GM18858 (cell line): Measurements from ENCODE around the gene SP140L.
"Not testable (repeated sequence)": the region's sequence is repeated elsewhere in the genome, so short reads cannot be mapped to it uniquely, and the experiment has no call there.

Experiments used
- ATAC-seq: cut with Tn5 transposase; IDR thresholded peaks from one replicate; pipeline ENCODE4 v1.9.1; 2021; ENCODE audit not compliant: unreplicated experiment

Gene SP140L

DNA sequence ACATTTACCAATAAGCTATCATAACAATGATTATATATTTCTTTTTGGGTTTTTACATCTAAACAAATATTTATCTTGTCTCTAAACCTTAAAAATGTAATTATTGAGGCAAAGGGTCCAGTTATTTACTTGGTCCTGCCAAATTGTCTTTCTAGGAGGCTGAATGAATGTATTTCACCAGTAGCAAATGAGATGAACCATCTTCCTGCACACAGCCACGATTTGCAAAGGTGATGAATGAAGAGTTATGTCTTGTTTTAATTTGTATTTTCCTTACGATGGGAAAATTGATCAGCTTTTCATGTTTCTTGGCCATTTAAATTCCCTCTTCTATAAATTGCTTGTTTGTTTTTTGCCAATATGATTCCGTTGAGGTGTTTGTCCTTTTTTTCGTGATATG is 90.4 kb downstream of the SP140L start:
- ATAC-seq, result no peak

DNA sequence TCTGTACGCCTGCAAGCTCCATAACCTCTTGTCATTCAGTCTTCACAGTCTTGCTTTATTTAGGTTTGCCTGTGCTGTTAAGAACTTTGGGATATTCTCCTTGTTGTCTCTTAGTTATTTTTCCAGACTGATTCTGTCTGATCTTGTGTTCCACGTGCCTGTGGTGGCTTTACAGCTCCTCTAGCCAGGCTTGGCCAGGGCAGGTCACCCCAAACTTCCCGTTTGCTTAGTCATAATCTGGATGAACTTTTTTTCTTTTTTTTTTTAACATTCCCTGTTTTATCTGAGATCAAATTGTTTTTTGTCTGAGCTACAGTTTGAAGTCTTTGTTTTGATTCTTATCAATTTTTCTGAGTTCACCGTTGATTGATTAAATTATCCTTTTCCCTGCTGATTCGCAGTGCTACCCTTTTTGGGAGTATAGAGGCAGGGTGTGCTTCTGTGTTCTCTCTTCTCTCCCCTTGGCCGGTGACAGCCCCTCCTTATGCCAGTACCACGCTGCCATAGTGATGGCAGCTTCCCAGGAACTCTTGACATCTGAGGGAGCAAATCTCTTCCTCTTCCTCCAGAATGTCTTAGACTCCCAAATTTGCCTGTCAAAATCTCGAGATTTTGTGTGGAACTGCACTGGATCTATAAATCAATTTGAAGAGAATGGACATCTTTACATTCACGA is 91.5 kb downstream of the SP140L start:
- no peak for ATAC-seq

DNA sequence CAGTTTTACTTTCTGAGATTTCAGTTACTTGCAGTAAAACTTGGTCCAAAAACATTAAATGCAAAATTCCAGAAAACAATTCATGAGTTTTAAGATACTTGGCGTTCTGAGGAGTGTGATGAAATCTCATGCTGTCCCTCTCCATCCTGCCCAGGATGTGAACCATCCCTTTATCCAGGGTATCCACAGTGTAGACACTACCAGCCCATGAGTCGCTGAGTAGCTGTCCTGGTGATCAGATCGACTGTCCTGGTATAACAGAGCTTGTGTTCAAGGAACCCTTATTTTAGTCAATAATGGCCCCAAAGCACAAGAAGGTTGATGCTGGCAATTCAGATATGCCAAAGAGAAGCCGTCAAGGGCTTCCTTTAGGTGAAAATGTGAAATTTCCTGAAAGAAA is 92.2 kb downstream of the SP140L start:
- ATAC-seq, result no peak

DNA sequence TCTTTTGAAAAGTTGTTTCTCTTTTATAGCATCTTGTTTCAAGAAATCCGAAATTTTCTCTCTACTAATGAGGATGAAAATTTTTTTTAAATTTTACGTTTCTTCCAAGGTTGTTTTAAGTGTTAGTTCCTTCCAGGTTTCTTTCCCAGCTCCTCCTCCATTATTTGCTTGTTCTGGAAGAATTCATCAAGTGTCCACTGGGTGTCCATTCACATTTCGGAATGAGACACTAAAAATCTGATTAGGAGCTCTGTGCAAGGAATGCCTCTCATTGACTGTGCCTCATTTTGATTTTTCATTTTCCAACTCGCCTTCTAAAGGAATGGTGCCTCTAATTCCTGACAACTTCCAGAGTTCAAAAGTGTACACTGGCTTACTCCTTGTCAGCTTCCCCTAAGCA is 95.2 kb downstream of the SP140L start:
- ATAC-seq, result no peak

DNA sequence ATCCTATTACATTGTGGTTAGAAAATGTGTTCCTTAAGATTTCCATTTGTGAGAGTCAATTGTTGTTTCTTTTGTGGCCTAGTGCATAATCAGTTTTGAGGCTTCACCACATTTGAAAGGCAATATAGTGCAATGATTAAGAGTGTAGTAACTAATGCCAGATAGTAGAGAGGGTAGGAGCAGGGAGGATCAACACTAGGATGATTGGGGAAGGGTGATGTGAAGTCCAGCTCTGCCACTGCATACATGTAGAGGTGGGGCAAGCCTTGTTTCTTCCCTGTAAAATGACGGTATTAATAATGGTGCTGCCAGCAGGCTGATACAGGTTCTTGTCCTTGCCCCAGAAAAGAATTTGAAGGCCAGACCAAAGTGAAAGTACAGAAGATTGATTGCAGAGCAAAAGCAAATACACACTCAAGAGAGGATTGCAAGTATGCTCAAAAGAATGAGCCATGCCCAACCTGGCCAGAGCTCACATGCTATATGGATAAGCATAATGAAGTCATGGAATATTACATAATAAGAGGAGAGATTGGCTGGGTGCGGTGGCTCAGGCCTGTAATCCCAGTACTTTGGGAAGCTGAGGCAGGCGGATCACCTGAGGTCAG is 97.0 kb downstream of the SP140L start:
- ATAC-seq, result no peak

DNA sequence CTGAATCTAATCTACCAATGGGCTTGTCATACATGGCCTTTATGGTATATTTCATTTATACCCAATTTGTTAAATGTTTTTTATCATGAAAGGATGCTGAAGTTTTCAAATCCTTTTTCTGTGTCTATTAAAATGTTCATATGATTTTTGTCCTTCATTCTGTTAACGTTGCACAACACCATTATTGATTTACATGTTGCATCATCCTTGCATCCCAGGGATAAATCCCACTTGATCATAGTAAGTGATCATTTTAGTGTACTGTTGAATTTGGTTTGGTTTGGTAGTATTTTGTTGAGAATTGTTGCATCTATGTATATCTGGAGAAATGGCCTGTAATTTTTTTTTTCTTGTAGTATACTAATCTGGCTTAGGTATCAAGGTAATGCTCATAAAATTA is 98.4 kb downstream of the SP140L start:
- ATAC-seq, result no peak

DNA sequence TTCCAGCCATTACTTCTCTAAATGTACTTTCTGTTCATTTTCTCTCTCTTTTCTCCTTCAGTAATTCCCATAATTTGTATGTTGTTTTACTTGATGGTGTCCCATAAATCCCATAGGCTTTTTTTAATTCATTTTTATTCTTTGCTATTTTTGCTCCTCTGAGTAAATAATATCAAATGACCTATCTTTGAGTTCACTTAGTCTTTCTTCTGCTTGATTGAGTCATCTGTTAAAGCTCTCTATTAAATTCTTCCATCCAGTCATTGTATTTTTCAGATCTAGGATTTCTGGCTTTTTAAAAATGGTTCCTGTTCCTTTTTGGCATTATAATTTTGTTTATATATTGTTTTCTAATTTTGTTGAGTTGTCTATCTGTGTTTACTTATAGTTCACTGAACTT is 102.5 kb downstream of the SP140L start:
- ATAC-seq, result no peak

DNA sequence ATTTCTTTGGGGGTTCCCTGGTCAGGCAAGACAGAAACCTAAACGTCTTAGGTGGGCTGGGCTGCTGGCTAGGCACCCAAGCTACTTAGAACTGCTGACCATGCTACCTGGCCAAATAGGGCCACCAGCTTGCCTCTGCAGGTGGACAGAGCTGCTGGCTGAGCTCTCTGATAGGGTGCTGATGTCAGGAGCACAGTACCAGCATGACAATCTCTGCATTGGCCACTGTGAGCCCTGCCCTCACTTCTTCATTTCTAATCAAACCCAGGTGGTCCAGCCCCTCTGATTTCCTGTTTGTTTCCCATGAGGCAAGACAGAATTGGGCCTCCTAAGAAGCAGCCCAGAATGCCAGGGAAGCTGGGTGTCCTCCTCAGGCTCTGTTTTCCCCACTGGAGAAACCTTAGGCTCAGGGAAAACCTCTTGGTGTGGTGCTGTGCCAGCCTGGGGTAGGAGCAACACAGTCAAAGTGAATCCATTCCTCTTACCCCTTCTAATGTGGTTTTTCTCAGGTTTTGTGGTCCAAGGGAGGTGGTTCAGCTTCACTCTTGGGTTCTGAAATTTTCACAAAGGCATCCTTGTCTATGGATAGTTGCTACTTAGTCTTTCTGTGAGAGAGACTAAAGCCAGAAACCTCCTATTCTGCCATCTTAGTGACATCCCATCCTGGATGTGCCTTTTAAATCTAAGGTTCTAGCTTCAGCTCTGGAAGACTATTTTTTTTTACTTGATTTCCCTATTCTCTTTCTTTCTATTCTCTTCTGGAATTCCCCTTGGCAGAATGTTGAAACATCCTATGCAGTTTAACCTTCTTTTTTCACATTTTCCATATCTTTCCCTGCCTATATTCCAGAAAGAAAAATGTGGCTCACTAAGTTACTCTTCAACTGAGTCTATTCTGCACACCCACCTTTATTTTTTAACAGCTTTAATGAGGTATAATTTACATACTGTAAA is 104.2 kb downstream of the SP140L start:
- no peak for ATAC-seq

DNA sequence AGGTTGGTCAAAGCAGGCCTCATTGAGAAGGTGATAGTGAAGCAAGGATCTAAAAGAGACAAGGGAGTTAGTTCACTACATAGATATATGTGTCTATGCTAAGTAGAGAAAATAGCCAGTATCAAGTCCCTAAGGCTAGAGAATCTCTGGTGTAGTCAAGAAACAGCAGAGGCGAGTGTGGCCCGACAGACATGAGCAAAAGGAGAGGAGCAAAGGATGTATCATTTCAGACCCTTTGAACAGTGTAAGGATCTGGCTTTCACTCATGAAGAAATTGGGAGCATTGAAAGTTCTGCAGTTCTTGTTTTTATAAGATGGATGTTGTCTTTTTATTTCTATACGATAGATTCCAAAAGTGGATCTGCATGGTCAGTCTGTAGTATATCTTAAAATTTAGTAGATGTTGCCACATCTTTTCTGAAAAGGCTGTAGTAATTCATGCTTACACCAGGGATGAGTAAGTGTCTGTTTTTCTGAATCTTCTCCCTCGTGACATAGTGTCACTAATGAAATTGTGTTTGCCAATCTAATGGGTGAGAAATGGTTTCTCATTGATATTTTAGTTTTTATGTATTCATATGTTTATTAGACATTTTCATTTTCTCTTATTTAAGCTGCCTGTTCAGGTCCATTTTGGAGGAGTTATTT is 107.8 kb downstream of the SP140L start:
- no peak for ATAC-seq

DNA sequence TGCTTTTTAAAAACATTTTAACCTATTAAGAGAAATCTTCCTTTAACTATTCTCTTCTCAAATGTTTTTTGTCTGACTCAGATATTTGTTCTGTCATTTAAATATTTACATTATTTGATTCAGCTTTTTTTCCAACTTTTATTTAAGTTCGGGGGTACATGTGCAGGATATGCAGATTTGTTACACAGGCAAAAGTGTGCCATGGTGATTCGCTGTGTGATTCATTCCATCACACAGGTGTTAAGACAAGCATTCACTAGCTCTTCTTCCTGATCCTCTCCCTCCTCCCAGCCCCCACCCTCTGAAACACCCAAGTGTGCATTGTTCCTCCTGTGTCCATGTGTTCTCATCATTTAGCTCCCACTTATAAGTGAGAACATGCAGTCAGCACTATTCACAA is 108.4 kb downstream of the SP140L start:
- ATAC-seq, result no peak

DNA sequence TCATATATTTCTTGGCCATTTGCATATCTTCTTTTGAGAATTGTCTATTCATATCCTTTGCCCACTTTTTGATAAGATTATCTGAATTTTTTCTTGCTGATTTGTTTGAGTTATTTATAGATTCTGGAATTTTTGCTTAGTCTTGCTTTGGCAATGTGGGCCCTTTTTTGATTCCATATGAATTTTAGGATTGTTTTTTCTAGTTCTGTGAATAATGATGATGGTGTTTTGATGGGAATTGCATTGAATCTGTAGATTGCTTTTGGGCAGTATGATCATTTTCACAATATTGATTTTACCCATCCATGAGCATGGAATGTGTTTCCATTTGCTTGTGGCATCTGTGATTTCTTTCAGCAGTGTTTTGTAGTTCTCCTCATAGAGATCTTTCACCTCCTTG is 112.1 kb downstream of the SP140L start:
- not testable (repeated sequence) for ATAC-seq

DNA sequence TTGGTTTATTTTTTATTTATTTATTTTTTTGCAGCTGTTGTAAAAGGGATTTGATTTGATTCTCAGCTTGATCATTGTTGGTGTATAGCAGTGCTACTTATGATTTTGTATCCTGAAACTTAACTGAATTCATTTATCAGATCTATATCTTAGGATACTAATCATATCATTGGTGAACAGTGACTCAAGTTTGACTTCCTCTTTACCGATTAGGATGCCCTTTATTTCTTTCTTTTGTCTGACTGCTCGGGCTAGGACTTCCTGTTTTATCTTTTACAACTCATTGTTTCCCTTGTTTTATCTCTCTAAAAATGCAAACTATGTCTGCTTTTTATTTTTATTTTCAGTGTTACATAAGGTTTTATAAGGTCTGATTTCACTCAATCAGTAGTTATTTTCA is 112.6 kb downstream of the SP140L start:
- ATAC-seq, result no peak

DNA sequence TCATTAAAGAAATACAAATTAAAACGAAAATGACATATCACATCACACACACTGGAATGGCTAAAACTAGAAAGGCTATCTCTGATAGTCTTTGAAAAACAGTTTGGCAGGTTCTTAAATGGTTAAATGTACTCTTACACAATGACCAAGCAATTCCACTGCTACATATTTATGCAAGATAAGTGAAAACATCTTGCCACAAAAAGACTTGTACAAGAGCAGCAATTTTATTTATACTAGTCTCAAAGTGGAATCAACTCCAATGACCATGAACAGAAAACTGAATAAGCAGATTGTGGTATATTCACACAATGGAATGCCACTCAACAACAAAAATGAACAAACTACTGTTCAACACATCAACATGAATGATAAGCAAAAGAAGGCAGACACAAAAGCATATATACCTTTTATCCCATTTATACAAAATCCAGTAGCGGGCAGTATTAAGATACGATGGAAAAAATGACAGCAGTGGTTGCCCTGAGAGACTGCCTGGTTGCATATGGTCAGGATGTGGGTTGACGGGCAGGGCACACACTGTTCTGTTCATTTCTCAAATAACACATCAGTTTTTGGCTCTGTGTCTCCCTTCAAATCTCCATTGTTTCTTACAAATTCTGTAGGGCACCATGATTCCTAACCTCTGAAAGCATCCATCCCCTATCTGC is 114.4 kb downstream of the SP140L start:
- ATAC-seq, result no peak

DNA sequence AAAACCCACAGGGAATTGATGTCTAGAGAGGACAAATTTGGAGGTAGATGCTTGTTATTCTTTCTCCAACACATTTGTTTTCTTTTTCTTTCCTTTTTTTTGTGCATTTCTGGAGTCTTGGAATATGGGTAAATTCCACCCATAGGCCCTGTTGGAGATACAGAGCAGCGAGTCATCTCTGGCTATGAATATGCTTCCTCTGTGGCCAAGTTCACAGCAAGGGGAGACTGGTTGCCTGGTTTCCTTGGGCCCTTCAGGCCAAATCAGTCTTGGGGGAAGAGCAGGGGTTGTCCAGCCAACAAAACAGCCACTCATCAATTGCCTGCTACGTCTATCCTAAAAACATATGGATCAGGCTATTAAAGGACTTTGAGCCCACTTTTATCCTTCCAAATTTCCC is 116.5 kb downstream of the SP140L start:
- ATAC-seq, result no peak

DNA sequence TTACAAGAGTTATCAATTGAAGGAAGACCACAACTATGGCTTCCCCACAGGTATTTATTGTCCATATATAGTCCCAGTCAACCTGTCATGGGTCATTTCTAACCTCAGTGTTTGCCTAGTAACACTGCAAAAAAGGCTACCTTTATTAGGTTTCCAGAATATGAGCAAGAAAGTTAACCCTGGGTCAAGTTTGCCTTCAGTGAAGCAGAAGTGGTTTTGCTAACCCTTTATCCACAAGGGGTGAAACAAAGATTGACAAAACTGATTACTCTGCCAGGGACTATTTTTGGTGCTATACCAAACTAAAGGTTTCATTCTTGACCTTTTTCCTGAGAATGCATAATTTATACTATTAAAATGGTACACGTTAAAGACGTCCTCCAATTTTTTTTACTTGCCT is 117.8 kb downstream of the SP140L start:
- ATAC-seq, result no peak

DNA sequence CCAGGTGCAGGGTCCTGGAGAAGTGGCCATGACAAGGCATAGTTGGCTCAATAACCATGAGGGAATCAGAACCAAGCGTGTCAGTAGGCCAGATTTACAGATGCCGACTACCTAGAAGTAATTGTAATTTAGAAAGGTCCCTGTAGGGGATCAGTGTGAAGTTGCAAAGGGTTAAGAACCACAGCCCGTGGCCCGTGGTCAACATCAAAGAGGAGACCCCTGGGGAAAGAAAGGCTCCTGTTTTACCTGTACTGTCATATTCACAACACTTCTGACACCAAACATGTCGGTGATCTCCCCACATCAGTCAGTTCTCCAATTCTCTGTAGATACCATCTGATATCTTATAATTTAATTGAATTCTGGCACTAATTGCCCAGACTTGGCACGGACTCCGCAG is 120.0 kb downstream of the SP140L start:
- ATAC-seq, result no peak

DNA sequence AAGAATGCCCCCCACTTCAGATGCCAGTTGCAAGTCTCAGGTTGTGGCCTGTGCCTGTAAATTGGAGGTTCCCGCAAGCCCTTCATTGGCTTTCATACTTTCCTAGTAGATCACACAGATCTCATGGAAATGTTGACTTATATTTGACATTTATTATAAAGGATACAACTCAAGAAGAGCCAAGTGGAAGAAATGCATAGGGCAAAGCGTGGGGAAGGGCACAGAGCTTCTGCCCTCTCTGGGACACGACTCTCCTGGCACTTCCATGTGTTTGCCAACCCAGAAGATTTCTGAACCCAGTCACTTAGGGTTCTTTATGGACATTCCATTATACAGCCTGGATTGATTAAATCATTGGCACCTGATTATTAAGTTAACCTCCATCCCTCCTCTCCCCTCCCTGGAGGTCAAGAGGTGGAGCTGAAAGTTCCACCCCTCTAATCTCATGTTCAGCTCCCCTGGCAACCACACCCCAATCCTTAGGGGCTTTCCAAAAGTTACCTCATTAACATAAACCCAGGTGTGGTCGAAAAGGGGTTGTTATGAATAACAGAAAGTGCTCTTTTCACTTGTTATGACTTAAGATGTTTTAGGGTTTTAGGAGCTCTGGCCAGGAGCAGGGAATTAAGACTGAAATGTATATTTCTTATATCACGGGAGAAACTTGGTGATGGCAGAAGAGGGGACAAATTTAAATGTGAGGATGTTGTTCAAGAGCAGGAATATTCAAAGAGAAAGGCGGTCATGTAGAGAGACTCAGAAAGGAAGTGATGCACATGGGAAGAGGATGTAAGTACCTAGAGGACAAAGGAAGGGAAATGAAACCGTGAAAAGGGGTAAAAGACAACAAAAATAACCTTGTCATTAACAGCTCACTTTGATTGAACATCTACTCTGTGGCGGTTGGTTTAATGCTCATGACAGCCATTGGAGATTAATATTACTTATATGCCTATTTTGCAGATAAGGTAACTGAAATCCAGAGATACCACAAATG is 120.8 kb downstream of the SP140L start:
- ATAC-seq, result peak; percentile 68

DNA sequence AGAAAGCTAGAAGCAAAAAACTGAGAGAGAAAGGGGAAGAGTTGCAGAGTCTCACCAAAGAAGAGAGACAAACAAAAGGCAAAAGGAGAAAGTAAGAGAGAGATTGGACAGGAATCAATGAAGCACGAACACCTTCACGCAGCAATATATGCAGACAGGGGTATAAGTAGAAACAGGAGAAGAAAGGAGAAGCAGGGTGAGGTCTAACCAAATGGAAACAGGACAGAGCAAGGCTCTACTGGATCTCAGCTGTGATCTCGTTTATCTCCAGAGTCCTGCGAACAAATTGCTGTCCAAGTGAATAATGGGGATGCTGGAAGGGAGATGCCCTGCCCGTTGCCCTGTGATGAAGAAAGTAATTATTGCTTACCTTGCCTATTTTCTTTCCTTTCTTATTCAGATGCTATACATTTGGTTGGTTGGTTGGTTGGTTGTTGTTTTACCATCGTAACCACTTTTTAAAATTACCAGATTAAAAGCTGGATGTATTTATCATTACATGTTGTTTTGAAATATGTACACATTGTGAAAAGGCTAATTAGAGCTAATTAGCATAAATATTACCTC is 123.0 kb downstream of the SP140L start:
- no peak for ATAC-seq

DNA sequence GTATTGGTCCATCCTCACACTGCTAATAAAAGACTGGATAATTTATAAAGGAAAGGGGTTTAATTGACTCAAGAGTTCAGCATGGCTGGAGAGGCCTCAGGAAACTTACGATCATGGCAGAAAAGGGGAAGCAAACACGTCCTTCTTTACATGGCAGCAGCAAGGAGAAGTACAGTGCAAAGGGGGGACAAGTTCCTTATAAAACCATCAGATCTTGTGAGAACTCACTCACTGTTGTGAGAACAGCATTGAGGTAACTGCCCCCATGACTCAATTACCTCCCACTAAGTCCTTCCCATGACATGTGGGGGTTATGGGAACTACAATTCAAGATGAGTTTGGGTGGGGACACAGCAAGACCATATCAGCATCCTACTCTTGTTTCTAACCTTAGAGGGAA is 126.0 kb downstream of the SP140L start:
- ATAC-seq, result no peak
